Measurements from ENCODE around the gene TIMM10.

Gene TIMM10

GRCh38 chr11:57530596-57531507, at the start of gene TIMM10:
Gene TIMM10 (minus strand): TSS chr11:57530754. CDS start chr11:57530189, 565 bp downstream.
- peak; percentile 80 to 86 for DNase-seq (ENCODE audit: low read depth in 2 of 2)

GRCh38 chr11:57574061-57574460, 43.5 kb upstream of the TIMM10 start:
- no peak for DNase-seq (ENCODE audit: low read depth in 2 of 2)

- DNase-seq (ENCODE audit: low read depth in 2 of 2) = no peak
Measured at GRCh38 chr11:57571606-57572005, 41.1 kb upstream of the TIMM10 start.

GRCh38 chr11:57568330-57568766, 37.8 kb upstream of the TIMM10 start:
- no peak for DNase-seq (ENCODE audit: low read depth in 2 of 2)

GRCh38 chr11:57567515-57568329, 37.2 kb upstream of the TIMM10 start, which contains the start of gene UBE2L6:
Gene UBE2L6 (minus strand): TSS chr11:57567672. CDS start chr11:57567611, 61 bp downstream.
- peak; percentile 80 to 87 for DNase-seq (ENCODE audit: low read depth in 2 of 2)

GRCh38 chr11:57566905-57567514, 36.5 kb upstream of the TIMM10 start:
- no peak for DNase-seq (ENCODE audit: low read depth in 2 of 2)

GRCh38 chr11:57566005-57566904, 35.7 kb upstream of the TIMM10 start:
- no peak for DNase-seq (ENCODE audit: low read depth in 2 of 2)

GRCh38 chr11:57562596-57562995, 32.0 kb upstream of the TIMM10 start:
- DNase-seq (ENCODE audit: low read depth in 2 of 2) = no peak

- DNase-seq (ENCODE audit: low read depth in 2 of 2) = no peak
Measured at GRCh38 chr11:57560146-57560545, 29.6 kb upstream of the TIMM10 start.

- DNase-seq (ENCODE audit: low read depth in 2 of 2) = no peak
Measured at GRCh38 chr11:57556041-57556440, 25.5 kb upstream of the TIMM10 start.

- no peak for DNase-seq (ENCODE audit: low read depth in 2 of 2)
Measured at GRCh38 chr11:57555393-57555792, 24.8 kb upstream of the TIMM10 start.

- DNase-seq (ENCODE audit: low read depth in 2 of 2) = no peak
Measured at GRCh38 chr11:57552479-57552878, 21.9 kb upstream of the TIMM10 start.

- no peak for DNase-seq (ENCODE audit: low read depth in 2 of 2)
Measured at GRCh38 chr11:57551941-57552340, 21.4 kb upstream of the TIMM10 start.

GRCh38 chr11:57549983-57550382, 19.4 kb upstream of the TIMM10 start:
- DNase-seq (ENCODE audit: low read depth in 2 of 2) = no peak

- no peak for DNase-seq (ENCODE audit: low read depth in 2 of 2)
Measured at GRCh38 chr11:57547854-57548377, 17.4 kb upstream of the TIMM10 start.

- no peak for DNase-seq (ENCODE audit: low read depth in 2 of 2)
Measured at GRCh38 chr11:57546869-57547475, 16.4 kb upstream of the TIMM10 start.

GRCh38 chr11:57546451-57546850, 15.9 kb upstream of the TIMM10 start:
- DNase-seq (ENCODE audit: low read depth in 2 of 2) = no peak

- DNase-seq (ENCODE audit: low read depth in 2 of 2) = no peak
Measured at GRCh38 chr11:57545883-57546282, 15.3 kb upstream of the TIMM10 start.

GRCh38 chr11:57544566-57544965, 14.0 kb upstream of the TIMM10 start:
- no peak for DNase-seq (ENCODE audit: low read depth in 2 of 2)

GRCh38 chr11:57543593-57543992, 13.0 kb upstream of the TIMM10 start:
- no peak for DNase-seq (ENCODE audit: low read depth in 2 of 2)
